Breast epithelium (tissue), 3 donors: ENCODE measurements around the gene RCOR3.
A peak's percentile ranks its signal among the peaks of the same experiment; 100 is the strongest.

Experiments
- CTCF ChIP-seq, 3 donors: fragments of 450-650 bp; IDR thresholded peaks; one replicate each; pipeline ENCODE4 v1.5.1; 2016 to 2017; ENCODE audit warnings: antibody characterized with exemption in 3 of 3, mild to moderate bottlenecking in 3 of 3, moderate library complexity in 3 of 3
- POLR2A ChIP-seq: fragments of 450-650 bp; IDR thresholded peaks from one replicate; pipeline ENCODE4 v1.6.1; 2016; ENCODE audit warnings: antibody characterized with exemption, mild to moderate bottlenecking, moderate library complexity
- POLR2AphosphoS5 ChIP-seq, 3 donors: sonication (generic); formaldehyde crosslinking; IDR thresholded peaks; one replicate each; pipeline ENCODE4 v1.6.1; 2017; ENCODE audit warnings: antibody characterized with exemption in 3 of 3

- peak; percentile 22 to 59 (median 46) for TF ChIP-seq CTCF (IDR thresholded peaks at IDR 0.05)
- no peak for TF ChIP-seq POLR2AphosphoS5 (IDR thresholded peaks at IDR 0.05)
- TF ChIP-seq POLR2A, result no peak
Measured at GRCh38 chr1:211352985-211353515, 93.9 kb downstream of the RCOR3 start.
